ENCODE data around the gene DCLK3. TPM values are rescaled to one million over a fixed set of nuclear protein-coding genes. Genes with fewer than 3 reads are reported as not detected.

The DCLK3 gene, protein sequence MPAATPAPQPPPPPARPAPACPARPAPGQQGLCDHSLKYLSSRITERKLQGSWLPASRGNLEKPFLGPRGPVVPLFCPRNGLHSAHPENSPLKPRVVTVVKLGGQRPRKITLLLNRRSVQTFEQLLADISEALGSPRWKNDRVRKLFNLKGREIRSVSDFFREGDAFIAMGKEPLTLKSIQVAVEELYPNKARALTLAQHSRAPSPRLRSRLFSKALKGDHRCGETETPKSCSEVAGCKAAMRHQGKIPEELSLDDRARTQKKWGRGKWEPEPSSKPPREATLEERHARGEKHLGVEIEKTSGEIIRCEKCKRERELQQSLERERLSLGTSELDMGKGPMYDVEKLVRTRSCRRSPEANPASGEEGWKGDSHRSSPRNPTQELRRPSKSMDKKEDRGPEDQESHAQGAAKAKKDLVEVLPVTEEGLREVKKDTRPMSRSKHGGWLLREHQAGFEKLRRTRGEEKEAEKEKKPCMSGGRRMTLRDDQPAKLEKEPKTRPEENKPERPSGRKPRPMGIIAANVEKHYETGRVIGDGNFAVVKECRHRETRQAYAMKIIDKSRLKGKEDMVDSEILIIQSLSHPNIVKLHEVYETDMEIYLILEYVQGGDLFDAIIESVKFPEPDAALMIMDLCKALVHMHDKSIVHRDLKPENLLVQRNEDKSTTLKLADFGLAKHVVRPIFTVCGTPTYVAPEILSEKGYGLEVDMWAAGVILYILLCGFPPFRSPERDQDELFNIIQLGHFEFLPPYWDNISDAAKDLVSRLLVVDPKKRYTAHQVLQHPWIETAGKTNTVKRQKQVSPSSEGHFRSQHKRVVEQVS
- 3.1 TPM for total RNA-seq (ENCODE audit: insufficient read depth, low replicate concordance)

DNA sequence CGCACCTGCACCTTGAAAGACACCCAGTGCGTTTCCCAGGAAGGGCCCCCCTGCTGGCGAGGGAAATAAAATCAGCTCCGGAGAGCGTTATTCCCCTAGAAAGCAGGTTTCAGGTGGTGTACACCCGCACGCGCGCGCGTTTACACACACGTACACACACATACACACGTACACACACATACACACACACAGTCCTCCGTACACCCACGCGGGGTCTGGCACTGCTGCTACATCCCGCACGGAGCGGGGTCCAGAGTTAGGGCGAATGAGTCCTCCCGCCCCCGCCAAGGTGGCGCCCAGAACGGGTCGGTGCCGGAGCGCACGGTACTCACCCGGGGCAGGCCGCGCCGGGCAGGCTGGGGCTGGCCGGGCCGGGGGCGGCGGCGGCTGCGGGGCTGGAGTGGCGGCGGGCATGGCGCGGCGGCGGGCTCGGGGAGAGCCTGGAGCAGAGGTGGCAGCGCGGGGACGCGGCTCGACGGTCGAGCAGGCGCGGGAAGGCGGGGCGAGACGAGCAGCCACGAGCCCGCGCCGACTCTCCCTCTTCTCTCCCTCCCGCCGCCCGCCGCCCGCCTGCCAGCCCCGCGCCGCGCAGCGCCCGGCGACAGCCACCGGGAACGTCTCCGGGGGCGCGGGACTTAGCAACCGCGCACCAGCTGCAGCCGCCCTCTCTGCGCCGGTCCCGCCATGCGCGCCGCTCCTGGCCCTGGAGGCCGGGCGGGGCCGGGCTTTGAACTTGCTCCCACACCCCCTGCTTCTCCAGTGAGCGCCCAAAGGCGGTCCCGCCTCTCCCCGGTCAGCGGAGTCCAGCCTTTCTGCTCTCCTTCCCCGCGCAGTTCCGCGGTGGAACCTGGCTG, at the start of gene DCLK3:
DCLK3 (minus strand) TSS at position 704 of the 854 bp plus-strand sequence; CDS start at position 414, 290 bp downstream.
- peak; percentile 13 for DNase-seq (ENCODE audit: low spot score)

GRCh38 chr3:36813305-36813704, 49.0 kb upstream of the DCLK3 start:
- DNase-seq (ENCODE audit: low spot score), result peak; percentile 65

DNA sequence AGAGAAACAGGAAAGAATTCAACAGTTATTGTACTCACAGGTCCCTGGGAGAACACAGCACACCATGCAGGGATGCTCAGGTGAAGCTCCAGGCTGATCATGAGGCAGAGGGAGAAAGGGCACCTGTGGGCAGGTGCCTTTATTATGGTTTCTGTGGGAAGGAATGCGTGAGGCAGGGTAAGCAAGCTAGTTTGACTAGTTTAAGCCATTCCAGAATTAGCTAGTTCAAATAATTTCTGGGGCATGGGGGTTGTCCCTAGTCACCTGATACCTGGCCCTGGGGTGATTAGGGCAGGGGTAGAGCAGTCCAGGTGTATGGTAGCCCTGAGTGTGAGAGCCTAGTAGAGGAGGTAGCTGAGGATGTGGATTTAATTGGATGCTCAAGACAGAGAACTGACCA, 47.9 kb upstream of the DCLK3 start:
- no peak for DNase-seq (ENCODE audit: low spot score)

GRCh38 chr3:36811768-36812167, 47.4 kb upstream of the DCLK3 start:
- no peak for DNase-seq (ENCODE audit: low spot score)

GRCh38 chr3:36804295-36805055, 40.1 kb upstream of the DCLK3 start:
- DNase-seq (ENCODE audit: low spot score), result no peak

DNA sequence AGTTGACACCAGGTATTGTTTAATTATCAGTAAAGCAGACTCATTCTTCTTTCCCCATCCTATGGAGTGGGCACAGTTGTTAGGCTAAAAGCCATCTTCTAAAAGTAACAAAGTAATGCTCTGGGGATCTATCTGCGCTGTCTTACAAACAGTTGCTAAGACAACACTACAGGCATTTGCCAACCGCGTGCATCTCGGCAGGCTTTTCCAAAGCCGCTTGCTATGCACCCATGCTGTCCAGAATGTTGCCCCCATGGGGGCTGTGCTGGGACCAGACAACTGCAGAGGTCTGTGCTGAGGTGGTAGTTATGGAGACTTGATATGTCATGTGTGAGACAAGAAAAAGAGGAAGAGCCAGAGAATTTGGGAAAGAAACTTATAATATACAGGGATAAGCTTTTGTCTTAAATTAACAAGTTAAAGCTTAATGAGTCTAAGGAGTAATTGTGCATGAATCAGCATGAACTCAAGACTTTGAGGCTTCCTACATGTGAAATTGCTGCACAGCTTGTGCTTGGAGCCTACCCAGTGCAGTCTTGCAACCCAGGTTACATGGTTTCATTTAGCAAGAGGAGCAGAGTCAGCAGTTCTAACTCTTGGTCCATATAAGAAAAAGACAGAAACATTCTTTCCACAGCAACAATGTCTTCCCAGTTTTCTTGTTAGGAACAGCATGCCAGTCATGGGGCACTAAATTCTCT, 38.9 kb upstream of the DCLK3 start:
- no peak for DNase-seq (ENCODE audit: low spot score)

- DNase-seq (ENCODE audit: low spot score), result no peak
Measured at GRCh38 chr3:36800533-36801116, 36.3 kb upstream of the DCLK3 start.

- DNase-seq (ENCODE audit: low spot score), result peak; percentile 22
Measured at GRCh38 chr3:36796881-36797280, 32.5 kb upstream of the DCLK3 start.

DNA sequence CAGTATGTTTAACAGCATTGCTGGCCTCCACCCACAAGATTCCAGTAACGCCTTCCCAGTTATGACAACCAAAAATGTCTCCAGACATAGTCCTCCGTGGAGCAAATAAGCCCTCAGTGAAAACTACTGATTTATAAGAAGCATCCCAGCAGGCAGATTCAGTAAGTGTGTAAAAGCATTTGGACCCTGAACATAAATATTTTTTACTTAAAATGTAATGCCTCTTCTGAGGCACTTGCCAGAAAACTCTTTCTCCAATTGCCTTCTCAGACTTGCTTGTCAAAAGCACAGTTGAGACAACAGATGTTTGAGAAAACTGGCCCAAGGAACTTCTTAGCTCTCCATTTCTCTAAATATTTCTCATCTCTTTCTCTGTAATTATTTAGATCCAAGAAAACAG, 31.8 kb upstream of the DCLK3 start:
- no peak for DNase-seq (ENCODE audit: low spot score)

DNA sequence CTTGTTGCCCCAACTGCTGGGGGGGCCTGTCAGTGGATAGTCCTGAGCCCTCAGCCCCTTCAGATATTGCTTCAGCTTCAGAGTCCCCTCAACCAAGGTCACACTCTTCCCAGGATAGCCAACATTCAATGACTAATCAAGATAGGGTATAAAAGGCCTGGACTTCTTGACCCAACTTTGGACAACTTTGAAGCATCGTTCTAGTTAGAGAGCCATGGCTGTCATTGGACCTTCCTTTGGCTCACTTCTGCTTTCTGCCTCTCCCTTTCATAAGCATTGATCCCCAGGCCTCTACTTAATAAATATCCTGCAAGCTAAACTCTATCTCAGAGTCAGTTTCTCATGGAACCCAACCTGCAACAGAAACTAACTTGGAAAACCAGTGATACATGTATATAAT, 31.3 kb upstream of the DCLK3 start:
- no peak for DNase-seq (ENCODE audit: low spot score)

DNA sequence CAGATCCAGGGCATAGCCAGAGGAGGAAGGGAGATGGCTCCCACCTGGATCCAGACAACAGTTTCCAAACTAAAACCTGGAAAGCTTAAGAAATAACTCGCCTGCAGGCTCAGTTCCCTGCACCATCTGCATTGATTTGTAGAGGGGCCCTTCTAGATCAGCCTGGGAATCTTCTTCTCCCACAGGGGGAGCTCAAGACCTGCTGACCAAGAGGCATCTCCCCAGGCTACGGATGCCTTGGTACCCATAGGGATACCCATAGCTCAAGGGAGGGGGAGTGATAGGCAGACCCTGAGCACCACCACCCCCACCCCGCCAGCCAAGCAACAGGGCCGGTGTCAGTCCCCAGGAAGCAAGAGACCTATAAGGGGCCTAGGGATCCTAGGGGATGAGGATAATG, 28.0 kb upstream of the DCLK3 start:
- DNase-seq (ENCODE audit: low spot score), result no peak

DNA sequence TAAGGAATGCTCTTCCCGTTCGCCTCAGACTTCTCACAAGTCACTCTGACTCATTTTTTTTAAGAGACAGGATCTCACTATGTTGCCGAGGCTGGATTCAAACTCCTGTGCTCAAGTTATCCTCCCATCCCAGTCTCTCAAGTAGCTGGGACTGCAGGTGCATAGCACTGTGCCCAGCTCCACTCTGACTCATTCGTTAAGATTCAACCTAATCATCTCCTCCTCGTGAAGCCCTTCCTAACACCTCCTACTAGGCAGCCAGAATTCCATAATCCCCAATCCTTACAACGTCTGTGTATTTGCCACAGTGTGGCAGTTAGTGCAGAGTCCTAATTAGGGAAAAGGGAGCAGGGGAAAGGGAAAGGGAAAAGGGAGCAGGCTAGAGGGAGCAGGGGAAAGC, 26.4 kb upstream of the DCLK3 start:
- DNase-seq (ENCODE audit: low spot score), result no peak

DNA sequence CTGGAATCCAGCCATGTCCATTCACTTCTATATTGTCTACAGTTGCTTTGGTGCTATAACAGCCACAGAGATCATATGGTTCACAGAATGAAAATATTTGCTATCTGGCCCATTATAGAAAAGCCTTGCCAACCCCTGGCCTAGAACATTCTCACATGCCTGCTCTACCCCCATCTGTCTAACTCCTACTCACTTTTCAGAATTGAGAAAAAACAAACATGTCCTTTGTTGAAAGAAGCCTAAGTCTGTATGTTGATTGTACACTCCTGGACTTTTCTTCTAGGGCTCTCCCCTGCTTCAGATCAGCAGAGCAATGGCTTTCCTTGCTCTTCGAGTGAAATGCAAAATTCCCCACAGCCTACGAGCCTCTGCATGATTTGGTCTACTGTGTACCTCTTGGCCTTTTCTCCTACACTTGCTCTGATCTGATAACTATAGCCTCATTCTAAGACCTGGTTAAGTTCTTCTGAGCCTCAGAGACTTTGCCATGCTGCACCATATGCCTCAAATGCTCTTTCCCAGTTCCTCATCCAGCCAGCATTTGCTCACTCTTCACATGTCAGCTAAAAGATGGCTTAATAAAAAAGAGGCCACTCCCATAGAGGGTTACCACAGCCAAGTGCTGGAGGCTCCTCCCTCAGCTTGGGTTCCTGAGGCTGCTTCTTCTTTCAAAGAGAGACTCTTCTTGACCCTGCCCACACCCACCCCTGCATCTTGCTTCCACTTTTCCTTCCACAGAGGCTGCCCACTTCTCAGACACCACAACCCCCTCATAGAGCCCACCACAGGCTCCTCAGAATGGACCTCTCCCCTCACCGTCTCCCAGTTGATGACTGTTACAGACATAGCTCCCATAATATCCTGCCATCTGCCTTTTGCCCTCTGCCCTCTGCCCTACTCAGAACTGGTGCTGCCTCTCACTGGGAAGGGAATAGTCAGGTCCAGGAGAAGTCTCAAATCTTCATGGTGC, 22.9 kb upstream of the DCLK3 start:
- DNase-seq (ENCODE audit: low spot score), result no peak

DNA sequence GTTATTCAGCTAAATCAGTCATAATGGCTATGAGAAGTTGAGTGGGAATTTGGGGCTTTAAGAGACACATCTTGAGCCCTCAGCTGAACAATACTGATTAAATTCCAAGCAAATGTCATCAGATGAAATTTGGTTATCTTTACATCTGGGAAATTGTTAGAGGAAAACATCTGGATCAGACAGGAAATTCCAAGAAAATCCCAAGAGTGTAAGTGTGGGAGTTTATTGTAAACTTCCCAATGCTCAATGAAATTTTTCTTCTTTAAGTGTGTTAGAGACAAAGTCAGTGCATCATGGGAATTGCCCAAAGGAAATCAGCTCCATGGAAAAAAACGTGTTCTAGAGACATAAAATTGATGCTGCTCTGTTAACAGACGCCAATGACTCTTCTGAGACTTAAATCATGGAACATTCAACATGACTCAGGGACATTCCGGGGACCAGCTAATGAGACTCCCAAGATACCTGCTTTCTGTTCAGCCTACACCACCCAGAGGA, 19.8 kb upstream of the DCLK3 start:
- DNase-seq (ENCODE audit: low spot score), result no peak

DNA sequence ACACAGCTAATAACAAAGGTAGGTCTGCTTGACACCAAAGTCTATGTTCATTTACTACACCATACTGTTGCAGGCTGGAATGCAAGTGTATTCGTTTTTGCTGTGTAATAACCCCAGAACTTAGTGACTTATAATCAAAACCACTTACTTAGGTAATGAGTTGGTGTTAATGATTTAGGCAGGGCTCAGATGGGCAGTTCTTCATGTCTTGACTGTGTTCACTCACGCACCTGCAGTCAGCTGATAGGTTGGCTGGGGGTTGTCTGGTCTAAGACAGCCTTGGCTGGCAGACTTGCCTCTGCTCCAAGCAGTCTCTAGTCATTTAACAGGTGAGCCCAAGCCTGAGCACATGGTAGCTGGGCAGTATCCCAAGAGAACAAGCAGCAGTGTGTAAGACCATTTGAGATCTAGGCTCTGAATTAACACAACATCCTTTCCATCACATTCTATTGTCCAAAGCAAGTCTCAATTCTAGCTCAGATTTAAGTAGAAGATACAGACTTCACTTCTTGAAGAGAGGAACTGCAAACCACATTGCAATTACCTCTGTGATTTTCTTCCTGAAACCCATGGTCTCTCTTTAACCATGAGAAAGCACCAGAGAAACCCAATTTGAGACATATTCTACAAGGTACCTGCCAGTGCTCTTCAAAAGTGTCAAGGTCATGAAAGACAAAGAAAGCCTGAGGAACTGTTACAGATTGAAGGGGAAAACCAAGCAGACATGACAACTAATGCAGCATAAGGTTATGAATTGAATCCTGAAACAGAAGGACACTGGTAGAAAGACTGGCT, 13.3 kb upstream of the DCLK3 start:
- no peak for DNase-seq (ENCODE audit: low spot score)

- DNase-seq (ENCODE audit: low spot score), result no peak
Measured at GRCh38 chr3:36776436-36776835, 12.1 kb upstream of the DCLK3 start.

GRCh38 chr3:36774052-36774451, 9.7 kb upstream of the DCLK3 start:
- no peak for DNase-seq (ENCODE audit: low spot score)

DNA sequence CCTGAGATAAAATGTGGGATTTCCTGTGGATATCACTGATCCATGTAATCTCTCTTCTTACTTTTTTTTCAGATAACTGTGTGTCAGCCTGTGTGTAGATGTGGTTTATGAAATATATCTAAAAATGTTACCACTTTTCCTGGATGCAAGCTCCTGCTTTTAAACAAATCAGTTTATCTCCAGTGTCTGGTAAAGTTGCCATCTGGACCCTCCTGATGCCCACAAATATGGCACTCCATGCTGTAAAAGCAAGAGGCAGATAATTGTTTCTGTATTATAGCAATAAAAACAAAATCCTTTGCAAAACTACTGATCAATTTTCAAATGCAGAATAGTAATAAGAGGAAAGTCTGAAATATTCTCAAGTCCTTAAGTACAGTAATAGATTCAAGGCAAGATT, 7.6 kb upstream of the DCLK3 start:
- DNase-seq (ENCODE audit: low spot score), result no peak

All from umbilical cord (tissue), 2 donors.